K562 (cell line): ENCODE results near the gene ROBO1. TPM values are rescaled to one million over a fixed set of nuclear protein-coding genes. Genes with fewer than 3 reads are reported as not detected.

Source experiments
- ATAC-seq: fragments of 200-7000 bp; cut with Tn5 transposase; 3 replicates; pipeline ENCODE4 v1.9.1; 2020; ENCODE audit warnings: moderate library complexity
- BruUV-seq: library from RNA; stranded (reverse); fragments of 400-500 nt; replicated peaks from 2 replicates; lab custom pipeline; 2021; lab: Mats Ljungman, UMichigan
- CTCF ChIA-PET: fragments of 300-600 bp; formaldehyde crosslinking; extraction: SDS; loops from one replicate; lab custom pipeline; 2021; ENCODE audit warnings: low intra/inter-chr PET ratio; lab: Yijun Ruan, JAX
- POLR2A ChIA-PET: fragments of 300-600, 350-650 bp; sonication (Branson Sonifier 250); formaldehyde crosslinking; extraction: SDS; loops from one replicate; lab custom pipeline; 2021; ENCODE audit warnings: antibody characterized with exemption, inconsistent platforms; lab: Yijun Ruan, JAX
- DNase-seq, 4 experiments: peaks; one replicate each; pipeline versions ENCODE4 v3.0.0 to v3.0.0-alpha.2; 2011 to 2018; ENCODE audit warnings: low spot score in 3 of 4, mixed read lengths in 3 of 4; ENCODE audit errors: extremely low read depth in 1 of 4
- FAIRE-seq: peaks from 2 replicates; lab custom pipeline; 2011; peaks lifted over from hg19 to GRCh38; lab: Jason Lieb, UNC
- H2AFZ ChIP-seq: 2 replicates; pipeline ENCODE4 v1.6.0; 2011; ENCODE audit warnings: low read depth, low read length, control low read depth, inconsistent platforms
- H3K27ac ChIP-seq: fragments of 200-600 bp; 3 replicates; pipeline ENCODE4 v1.8.0; 2011; ENCODE audit warnings: low read depth, mild to moderate bottlenecking, control low read depth, inconsistent platforms, low read length, moderate library complexity, mixed read lengths; ENCODE audit errors: extremely low read depth
- H3K27me3 ChIP-seq, 2 experiments: fragments of 300-600 bp in 1 of 2; 2 replicates in 1 of 2; 3 replicates in 1 of 2; pipeline versions ENCODE4 v1.6.0 to v1.8.0; 2011; ENCODE audit warnings: inconsistent platforms in 2 of 2, low read length in 2 of 2, mild to moderate bottlenecking in 1 of 2, mixed read lengths in 1 of 2, moderate library complexity in 1 of 2; ENCODE audit not compliant: control insufficient read depth in 2 of 2, insufficient read depth in 2 of 2
- H3K36me3 ChIP-seq: fragments of 300-600 bp; 3 replicates; pipeline ENCODE4 v1.8.0; 2011; ENCODE audit warnings: mild to moderate bottlenecking, low read length, inconsistent platforms; ENCODE audit not compliant: control insufficient read depth, insufficient read depth
- H3K4me1 ChIP-seq, 2 experiments: fragments of 200-600 bp in 1 of 2; replicated peaks in 1 of 2; 2 replicates in 1 of 2; 3 replicates in 1 of 2; pipeline versions ENCODE4 v1.5.1 to v1.8.0; 2011; ENCODE audit warnings: inconsistent platforms in 2 of 2, low read length in 2 of 2, mild to moderate bottlenecking in 1 of 2, mixed read lengths in 1 of 2, moderate library complexity in 1 of 2; ENCODE audit not compliant: control insufficient read depth in 2 of 2, insufficient read depth in 2 of 2
- H3K4me2 ChIP-seq: 2 replicates; pipeline ENCODE4 v1.6.1; 2011; ENCODE audit warnings: low read length, control low read depth, inconsistent platforms, mixed read lengths; ENCODE audit not compliant: insufficient read depth
- H3K4me3 ChIP-seq: fragments of 200-600 bp; sonication (generic), shearing (Covaris generic); 2 replicates; pipeline ENCODE4 v1.5.1; 2016; ENCODE audit warnings: control low read depth, inconsistent platforms
- H3K79me2 ChIP-seq: fragments of 200-600 bp; 3 replicates; pipeline ENCODE4 v1.8.0; 2011; ENCODE audit warnings: low read length, inconsistent platforms; ENCODE audit not compliant: control insufficient read depth, insufficient read depth
- H3K9ac ChIP-seq, 2 experiments: 2 replicates each; pipeline versions ENCODE4 v1.6.0 to v1.6.1; 2011; ENCODE audit warnings: low read depth in 2 of 2, low read length in 2 of 2, control low read depth in 1 of 2, inconsistent platforms in 1 of 2, mild to moderate bottlenecking in 1 of 2, mixed read lengths in 1 of 2; ENCODE audit not compliant: insufficient read depth in 1 of 2
- H3K9me1 ChIP-seq: one replicate; pipeline ENCODE4 v1.6.0; 2011; ENCODE audit warnings: inconsistent platforms, mild to moderate bottlenecking, low read length, moderate library complexity; ENCODE audit not compliant: control insufficient read depth, insufficient read depth
- H3K9me3 ChIP-seq: replicated peaks from 2 replicates; pipeline ENCODE4 v1.5.1; 2011; ENCODE audit warnings: low read depth, low read length, inconsistent platforms; ENCODE audit not compliant: control insufficient read depth, insufficient read depth
- H4K20me1 ChIP-seq: replicated peaks from 2 replicates; pipeline ENCODE4 v1.6.1; 2011; ENCODE audit warnings: low read length, inconsistent platforms, mixed read lengths; ENCODE audit not compliant: control insufficient read depth, insufficient read depth
- CBX5 ChIP-seq: IDR thresholded peaks from 2 replicates; pipeline ENCODE4 v1.6.1; 2014; ENCODE audit warnings: low read depth, borderline replicate concordance
- E2F3 ChIP-seq: fragments of 250-450 bp; sonication (Bioruptor Pico); IDR thresholded peaks from 2 replicates; pipeline ENCODE4 v1.4.0; 2020; ENCODE audit warnings: mild to moderate bottlenecking
- EHMT2 ChIP-seq: fragments of 450-650 bp; IDR thresholded peaks from 2 replicates; pipeline ENCODE4 v1.6.1; 2018; ENCODE audit warnings: antibody characterized with exemption
- NCOA2 ChIP-seq, 2 experiments: fragments of 450-650 bp; IDR thresholded peaks; 2 replicates each; pipeline ENCODE4 v1.6.1; 2018; ENCODE audit warnings: mild to moderate bottlenecking in 2 of 2, moderate library complexity in 1 of 2; ENCODE audit not compliant: partially characterized antibody in 2 of 2
- SRSF7 ChIP-seq: fragments of 200-400 bp; formaldehyde crosslinking; optimal IDR thresholded peaks from 2 replicates; pipeline ENCODE3; 2017; ENCODE audit warnings: mild to moderate bottlenecking, low read depth, low read length
- STAT5A ChIP-seq: IDR thresholded peaks from 2 replicates; pipeline ENCODE4 v1.6.1; 2012; ENCODE audit warnings: low read length, inconsistent platforms, borderline replicate concordance
- TEAD4 ChIP-seq, 2 experiments: sonication (generic) in 1 of 2; formaldehyde crosslinking in 1 of 2; IDR thresholded peaks; 2 replicates each; pipeline versions ENCODE4 v1.6.1 to v1.8.0; 2012 to 2022; ENCODE audit warnings: borderline replicate concordance in 1 of 2, inconsistent platforms in 1 of 2, low read length in 1 of 2, mild to moderate bottlenecking in 1 of 2, missing genetic modification reagents in 1 of 2
- ZBTB9 ChIP-seq: fragments of 450-650 bp; formaldehyde crosslinking; IDR thresholded peaks from 2 replicates; pipeline ENCODE4 v1.4.0; 2020; ENCODE audit warnings: mild to moderate bottlenecking, moderate library complexity
- ZNF175 ChIP-seq: fragments of 200-800 bp; sonication (Bioruptor generic); IDR thresholded peaks from 2 replicates; pipeline ENCODE4 v1.6.1; 2016; ENCODE audit warnings: low read depth, mild to moderate bottlenecking, missing genetic modification characterization, missing compliant biosample characterization
- ZNF41 ChIP-seq: fragments of 250-450 bp; sonication (Bioruptor Pico); conservative IDR thresholded peaks from 2 replicates; pipeline ENCODE4 v1.4.0; 2020; ENCODE audit warnings: mild to moderate bottlenecking
- ZNF699 ChIP-seq: fragments of 250-450 bp; sonication (Bioruptor Pico); IDR thresholded peaks from 2 replicates; pipeline ENCODE4 v1.8.0; 2021; ENCODE audit warnings: mild to moderate bottlenecking, moderate library complexity; ENCODE audit not compliant: insufficient replicate concordance
- ZNF79 ChIP-seq: fragments of 250-450 bp; sonication (Bioruptor Pico); IDR thresholded peaks from 2 replicates; pipeline ENCODE4 v1.4.0; 2020; ENCODE audit warnings: low read depth, mild to moderate bottlenecking, moderate library complexity
- whole genome bisulfite sequencing: fragments of 100-300 bp; shearing (Covaris generic); methylation state at CpG from one replicate; pipeline ENCODE4 v1.1.6; 2016; ENCODE audit warnings: low coverage, mixed read lengths; ENCODE audit not compliant: insufficient coverage; ENCODE audit errors: missing lambda C conversion rate; 5-methylcytosine and 5-hydroxymethylcytosine counted together
- in situ Hi-C: fragments of 300-500 bp; cut with MboI; formaldehyde crosslinking; loops from 4 replicates; pipeline ENCODE4 v1.15.0; 2018; ENCODE audit warnings: inconsistent platforms, mixed read lengths
- intact Hi-C: fragments of 100-400 bp; cut with micrococcal nuclease; formaldehyde crosslinking; loops from 2 replicates; pipeline ENCODE4 v1.14.2; 2022
- polyA plus RNA-seq, 8 experiments: library from polyadenylated mRNA; depleted of rRNA in 4 of 8; stranded (reverse) in 5 of 8; unstranded in 3 of 8; fragments of >200 nt; fragmentation: Nextera tagmentation in 2 of 8; fragmentation: Illumina TruSeq in 1 of 8; extraction: Ambion mirVana in 2 of 8; extraction: Trizol in 1 of 8; gene quantifications; 2 replicates each; pipeline versions ENCODE4 v1.2.1 to v1.2.3, GENCODE V29; 2011 to 2014; ENCODE audit warnings: inconsistent platforms in 1 of 8, missing spikeins in 1 of 8
- total RNA-seq, 7 experiments: library from RNA; depleted of rRNA in 6 of 7; stranded (reverse); fragments of >200 nt in 6 of 7; fragmentation: Illumina TruSeq in 2 of 7; extraction: Trizol in 2 of 7; gene quantifications; 2 replicates each; pipeline versions ENCODE4 v1.2.1 to v1.2.3, GENCODE V29; 2011 to 2021; ENCODE audit warnings: low replicate concordance in 1 of 7

The ROBO1 gene
- total and polyA plus RNA-seq, 9 of the 15 experiments (the other 6 are each of a cell fraction or from before 2014, with no cell fraction given): 0.01 to 0.53 (median 0.17) TPM; not detected in 5

- intact Hi-C loops: no loop called here
Measured at GRCh38 chr3:79217096-79217495, 550.7 kb downstream of the ROBO1 start.

GRCh38 chr3:79215286-79215685 is 552.5 kb downstream of the ROBO1 start:
- Histone ChIP-seq H3K4me2 (no peak overlapping the region), H3K36me3 (no peaks in the 10 kb centered on the region), H2AFZ (no peak overlapping the region), H3K9me1 (no peaks in the 10 kb centered on the region), H3K27me3 (no peaks in the 10 kb centered on the region), H3K9me3 (no peaks in the 10 kb centered on the region), H3K4me3 (no peak overlapping the region), H3K27ac (no peak overlapping the region), H3K9ac (no peak overlapping the region), H3K4me1 (no peaks in the 10 kb centered on the region), H4K20me1 (no peaks in the 10 kb centered on the region), H3K79me2 (no peaks in the 10 kb centered on the region)
- ATAC-seq (no peak), DNase-seq (no peak), FAIRE-seq (no peak)
- TF ChIP-seq E2F3 (CRISPR knock-in tag) (no peak), ZBTB9 (CRISPR knock-in tag) (no peak), SRSF7 (no peak), EHMT2 (no peak), NCOA2 (IDR thresholded peaks at IDR 0.05; ENCODE audit: partially characterized antibody in 2 of 2) (no peak), ZNF79 (CRISPR knock-in tag) (no peak), TEAD4 (IDR thresholded peaks at IDR 0.05; ENCODE audit: low read length) (no peak), TEAD4 (CRISPR knock-in tag; IDR thresholded peaks at IDR 0.05; ENCODE audit: borderline replicate concordance) (no peak), ZNF175 (CRISPR knock-in tag) (no peak), CBX5 (no peak), STAT5A (no peak)
- ChIA-PET POLR2A (no interaction called here), CTCF (no interaction called here)
- in situ Hi-C loops (no loop called here), intact Hi-C loops (no loop called here)
- WGBS: 0% methylated on average over 1 of the region's 4 CpGs
- no TSS peak for BruUV-seq

More at GRCh38 chr3:79217096-79217495, 550.7 kb downstream of the ROBO1 start:
- H4K20me1 ChIP-seq: no peaks in the 10 kb centered on the region
- ChIA-PET CTCF (no interaction called here), POLR2A (no interaction called here)
- H3K9ac ChIP-seq: no peak overlapping the region
- H3K9me1 ChIP-seq: no peaks in the 10 kb centered on the region
- H3K36me3 ChIP-seq: no peaks in the 10 kb centered on the region
- no peaks in the 10 kb centered on the region for H3K79me2 ChIP-seq
- no peaks in the 10 kb centered on the region for H3K9me3 ChIP-seq
- H3K4me2 ChIP-seq: no peak overlapping the region
- no peak overlapping the region for H2AFZ ChIP-seq
- no peak for FAIRE-seq
- no peaks in the 10 kb centered on the region for H3K4me1 ChIP-seq
- WGBS: 0% methylated on average over 2 of the region's 2 CpGs
- in situ Hi-C loops: no loop called here
- TF ChIP-seq ZNF699 (CRISPR knock-in tag): no peak
- TF ChIP-seq ZNF41 (CRISPR knock-in tag): no peak
- no peak overlapping the region for H3K27ac ChIP-seq
- no peak for ATAC-seq
- BruUV-seq: no TSS peak
- no peak for DNase-seq
- no peaks in the 10 kb centered on the region for H3K27me3 ChIP-seq
- H3K4me3 ChIP-seq: no peak overlapping the region
